Gastroesophageal sphincter (tissue), 4 donors: ENCODE data around the gene KIFC3. TPM values are rescaled to one million over a fixed set of nuclear protein-coding genes. Genes with fewer than 3 reads are reported as not detected.

Source experiments
- ATAC-seq: fragments of 150-250 bp; one replicate; pipeline ENCODE4 v1.9.1; 2016; ENCODE audit warnings: mild to moderate bottlenecking, moderate library complexity
- H3K27ac ChIP-seq, 4 donors: fragments of 200-600 bp; sonication (generic) in 3 of 4; 1 replicate in 3 of 4; 2 replicates in 1 of 4; pipeline ENCODE4 v1.5.1; 2016 to 2019
- H3K27me3 ChIP-seq: fragments of 200-600 bp; sonication (generic); one replicate; pipeline ENCODE4 v1.5.1; 2019
- H3K36me3 ChIP-seq, 2 donors: fragments of 200-600 bp; sonication (generic); one replicate each; pipeline ENCODE4 v1.5.1; 2019; ENCODE audit warnings: control low read depth in 1 of 2
- H3K4me1 ChIP-seq, 3 donors: fragments of 200-600 bp; sonication (generic); 1 replicate in 2 of 3; 2 replicates in 1 of 3; pipeline ENCODE4 v1.5.1; 2016 to 2019; ENCODE audit warnings: control low read depth in 2 of 3
- H3K4me3 ChIP-seq, 2 donors: fragments of 200-600 bp; sonication (generic); one replicate each; pipeline ENCODE4 v1.5.1; 2019; ENCODE audit warnings: mild to moderate bottlenecking in 1 of 2, moderate library complexity in 1 of 2
- H3K9me3 ChIP-seq, 3 donors: fragments of 200-600 bp; sonication (generic); one replicate each; pipeline ENCODE4 v1.5.1; 2017 to 2019; ENCODE audit warnings: control low read depth in 2 of 3
- EP300 ChIP-seq: sonication (generic); formaldehyde crosslinking; IDR thresholded peaks from one replicate; pipeline ENCODE4 v1.6.1; 2017; ENCODE audit warnings: antibody characterized with exemption, mild to moderate bottlenecking
- POLR2A ChIP-seq, 2 donors: fragments of 450-650 bp; IDR thresholded peaks; one replicate each; pipeline ENCODE4 v1.6.1; 2017; ENCODE audit warnings: antibody characterized with exemption in 2 of 2, mild to moderate bottlenecking in 2 of 2, moderate library complexity in 1 of 2
- POLR2AphosphoS5 ChIP-seq: sonication (generic); formaldehyde crosslinking; IDR thresholded peaks from one replicate; pipeline ENCODE4 v1.6.1; 2017; ENCODE audit warnings: antibody characterized with exemption
- WGBS, 2 donors: methylation state at CpG; one replicate each; pipeline ENCODE4 v1.1.5; 2018; ENCODE audit warnings: low coverage in 1 of 2; 5-methylcytosine and 5-hydroxymethylcytosine counted together
- total RNA-seq, 4 donors: library from RNA; depleted of rRNA; stranded (reverse); fragments of >200 nt; gene quantifications; one replicate each; pipeline ENCODE4 v1.1.0, GENCODE V29; 2016
- TF ChIP-seq, protein P1 (sequence below), 4 experiments: fragments of 200-600 bp in 2 of 4; fragments of 450-650 bp in 2 of 4; sonication (generic) in 1 of 4; IDR thresholded peaks; one replicate each; pipeline ENCODE4 v1.5.1; 2017 to 2019; ENCODE audit warnings: antibody characterized with exemption in 4 of 4, mild to moderate bottlenecking in 2 of 4, moderate library complexity in 2 of 4

KIFC3 gene
- total RNA-seq, 4 donors from 2014 or later: 17.4 to 78.4 (median 36.2) TPM

DNA sequence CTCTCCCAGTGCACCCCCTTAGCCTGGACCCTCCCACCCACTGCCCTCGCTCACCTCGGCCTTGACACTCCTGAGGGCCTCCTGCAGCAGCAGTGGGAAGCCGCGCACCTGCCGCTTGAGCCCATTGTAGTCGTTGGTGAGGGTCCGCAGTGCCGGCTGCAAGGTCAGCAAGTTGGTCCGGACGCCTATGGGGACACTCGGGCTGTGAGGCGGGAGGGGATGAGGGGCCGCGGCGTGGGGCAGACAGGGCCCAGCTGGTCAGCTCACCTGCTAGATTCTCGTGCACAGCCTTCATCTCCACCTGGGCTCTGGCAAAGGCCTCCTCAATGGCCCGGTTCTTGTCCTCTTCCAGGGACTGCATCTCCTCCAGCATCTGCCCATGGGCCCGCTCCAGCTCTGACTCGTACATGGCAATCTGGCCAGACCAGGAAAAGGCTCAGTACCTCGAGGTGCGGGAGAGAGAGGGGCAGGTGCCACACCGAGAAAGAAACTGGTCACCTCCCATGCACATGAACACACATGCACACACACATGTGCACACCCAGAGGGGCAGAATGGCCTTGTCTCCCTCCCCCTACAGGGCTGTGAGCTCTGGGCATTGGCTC is 32.6 kb downstream of the KIFC3 start:
- no peak for ATAC-seq
- no peaks in the 10 kb centered on the region for H3K27me3 ChIP-seq
- TF ChIP-seq POLR2A (IDR thresholded peaks at IDR 0.05) (no peak), POLR2AphosphoS5 (no peak), EP300 (no peak)
- TF ChIP-seq, protein P1, sequence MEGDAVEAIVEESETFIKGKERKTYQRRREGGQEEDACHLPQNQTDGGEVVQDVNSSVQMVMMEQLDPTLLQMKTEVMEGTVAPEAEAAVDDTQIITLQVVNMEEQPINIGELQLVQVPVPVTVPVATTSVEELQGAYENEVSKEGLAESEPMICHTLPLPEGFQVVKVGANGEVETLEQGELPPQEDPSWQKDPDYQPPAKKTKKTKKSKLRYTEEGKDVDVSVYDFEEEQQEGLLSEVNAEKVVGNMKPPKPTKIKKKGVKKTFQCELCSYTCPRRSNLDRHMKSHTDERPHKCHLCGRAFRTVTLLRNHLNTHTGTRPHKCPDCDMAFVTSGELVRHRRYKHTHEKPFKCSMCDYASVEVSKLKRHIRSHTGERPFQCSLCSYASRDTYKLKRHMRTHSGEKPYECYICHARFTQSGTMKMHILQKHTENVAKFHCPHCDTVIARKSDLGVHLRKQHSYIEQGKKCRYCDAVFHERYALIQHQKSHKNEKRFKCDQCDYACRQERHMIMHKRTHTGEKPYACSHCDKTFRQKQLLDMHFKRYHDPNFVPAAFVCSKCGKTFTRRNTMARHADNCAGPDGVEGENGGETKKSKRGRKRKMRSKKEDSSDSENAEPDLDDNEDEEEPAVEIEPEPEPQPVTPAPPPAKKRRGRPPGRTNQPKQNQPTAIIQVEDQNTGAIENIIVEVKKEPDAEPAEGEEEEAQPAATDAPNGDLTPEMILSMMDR (IDR thresholded peaks at IDR 0.05): no peak
- no peaks in the 10 kb centered on the region for H3K4me1 ChIP-seq
- no peak overlapping the region for H3K4me3 ChIP-seq
- H3K27ac ChIP-seq: no peak overlapping the region
- whole genome bisulfite sequencing, 2 donors: no CpG with 5 or more reads among the region's 22 CpGs
- H3K9me3 ChIP-seq: no peaks in the 10 kb centered on the region
- H3K36me3 ChIP-seq: peaks cover 0 to 75% of the 10 kb centered on the region in 2 donors

DNA sequence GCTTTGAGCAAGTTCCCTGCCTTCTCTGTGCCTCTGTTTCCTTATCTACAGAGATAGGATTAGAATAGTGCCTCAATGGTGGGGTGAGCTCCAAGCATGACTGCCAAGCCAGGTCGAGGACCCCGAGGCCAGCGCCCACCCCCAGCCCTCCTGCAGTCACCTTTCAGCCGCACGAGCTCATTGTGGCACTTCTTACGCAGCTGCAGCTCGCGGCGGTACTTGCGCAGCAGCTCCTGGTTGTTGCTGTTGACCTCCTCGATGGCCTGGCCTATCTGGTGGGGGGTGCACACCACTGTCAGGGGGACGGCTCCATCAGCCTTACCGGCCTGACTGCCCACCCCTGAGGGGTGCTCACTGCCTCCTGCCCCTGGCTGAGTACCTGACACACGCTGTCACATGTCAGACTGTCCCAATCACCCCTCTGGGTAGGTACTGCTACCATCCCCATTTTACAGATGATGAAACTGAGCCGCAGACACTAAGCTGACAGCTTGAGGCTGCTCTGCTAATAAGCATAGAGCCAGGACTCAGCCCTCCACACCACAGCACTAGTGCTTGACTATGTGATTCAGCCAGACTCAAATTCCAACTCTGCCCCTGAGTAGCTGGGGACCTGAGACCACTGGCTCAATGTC is 35.5 kb downstream of the KIFC3 start:
- H3K4me1 ChIP-seq: no peaks in the 10 kb centered on the region
- no peaks in the 10 kb centered on the region for H3K27me3 ChIP-seq
- no peaks in the 10 kb centered on the region for H3K9me3 ChIP-seq
- no peak for ATAC-seq
- TF ChIP-seq POLR2A (IDR thresholded peaks at IDR 0.05): no peak
- TF ChIP-seq EP300: no peak
- no peak overlapping the region for H3K27ac ChIP-seq
- no peak overlapping the region for H3K4me3 ChIP-seq
- H3K36me3 ChIP-seq: peaks cover 0 to 96% of the 10 kb centered on the region in 2 donors
- 73% methylated on average over 3 of the region's 15 CpGs; no CpG with 5 or more reads in 1 of the 2 donors for WGBS, 2 donors

DNA sequence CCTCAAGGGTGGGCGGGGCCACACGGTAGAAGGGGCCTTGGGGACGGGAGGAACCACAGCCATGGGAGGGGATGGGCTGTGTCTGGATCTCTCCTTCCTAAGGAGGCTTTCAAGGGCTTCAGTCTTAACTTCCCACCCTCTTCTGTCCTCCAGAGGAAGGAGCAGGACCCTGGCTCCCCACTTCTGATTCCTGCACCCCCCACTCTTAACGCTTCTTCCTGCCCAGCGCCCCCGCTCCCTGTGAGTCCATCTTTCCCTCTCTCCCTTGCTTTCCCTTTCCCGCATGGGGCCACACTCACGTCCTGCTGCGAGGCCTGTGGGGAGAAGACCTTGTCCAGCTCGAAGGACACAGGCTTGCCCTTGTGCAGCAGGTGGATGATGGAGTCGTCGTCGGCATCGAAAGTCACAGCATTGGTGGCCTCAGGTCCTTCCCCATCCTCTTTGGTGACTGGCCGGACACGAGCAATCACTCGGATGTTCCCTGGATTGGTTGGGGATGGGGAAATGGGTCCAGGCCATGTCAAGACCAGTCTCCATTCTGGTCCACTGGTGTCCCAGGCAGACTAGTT is 37.0 kb downstream of the KIFC3 start:
- ATAC-seq: no peak
- WGBS, 2 donors: 77 to 78% methylated on average over 5 to 6 of the region's 17 CpGs
- peaks cover 0 to 96% of the 10 kb centered on the region in 2 donors for H3K36me3 ChIP-seq
- H3K4me3 ChIP-seq: no peak overlapping the region
- no peaks in the 10 kb centered on the region for H3K9me3 ChIP-seq
- TF ChIP-seq POLR2AphosphoS5 (no peak), EP300 (no peak), POLR2A (IDR thresholded peaks at IDR 0.05) (no peak)
- TF ChIP-seq, protein P1 (IDR thresholded peaks at IDR 0.05): no peak
- H3K27me3 ChIP-seq: no peaks in the 10 kb centered on the region
- no peaks in the 10 kb centered on the region for H3K4me1 ChIP-seq
- no peak overlapping the region for H3K27ac ChIP-seq

DNA sequence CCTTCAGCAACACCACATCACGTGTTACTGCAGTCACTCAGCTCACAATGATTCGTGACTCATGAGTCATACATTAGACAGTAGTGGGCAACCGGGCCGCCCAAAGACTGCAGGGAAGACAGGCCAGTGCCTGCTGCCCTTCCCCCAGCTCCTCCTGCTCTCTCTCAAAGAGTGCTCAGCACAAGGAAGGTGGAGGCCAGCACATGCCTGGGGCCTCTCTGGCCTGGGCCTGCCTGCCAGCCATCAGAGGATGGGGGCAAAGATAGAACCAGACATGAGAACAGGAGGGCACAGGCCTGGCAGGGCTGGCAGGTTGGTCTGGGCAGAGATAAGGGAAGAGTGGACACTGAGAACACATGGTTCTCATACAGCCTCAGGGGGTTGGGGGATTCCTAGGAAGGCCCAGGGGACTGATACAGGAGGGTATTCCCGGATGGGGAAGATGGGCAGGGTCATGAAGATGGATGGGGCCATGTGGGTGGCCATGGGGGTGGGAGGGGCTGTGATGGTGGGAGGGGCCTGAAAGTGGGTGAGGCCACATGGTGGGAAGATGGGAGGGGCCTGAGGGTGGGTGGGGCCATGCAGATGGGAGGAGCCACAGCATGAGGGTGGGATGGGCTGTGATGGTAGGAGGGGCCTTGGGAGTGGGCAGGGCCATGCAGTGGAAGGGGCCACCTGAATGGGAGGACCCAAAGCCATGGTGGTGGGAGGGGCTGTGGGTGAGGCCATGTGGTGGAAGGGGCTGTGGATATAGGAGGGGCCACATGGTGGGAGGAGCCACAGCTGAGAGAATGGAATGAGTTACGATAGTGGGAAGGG is 37.7 kb downstream of the KIFC3 start:
- no peak for TF ChIP-seq EP300
- no peak for TF ChIP-seq POLR2AphosphoS5
- no peak for TF ChIP-seq POLR2A (IDR thresholded peaks at IDR 0.05)
- TF ChIP-seq, protein P1 (IDR thresholded peaks at IDR 0.05): no peak
- Histone ChIP-seq H3K27ac (no peak overlapping the region), H3K36me3 (peaks cover 0 to 96% of the 10 kb centered on the region in 2 donors), H3K9me3 (no peaks in the 10 kb centered on the region), H3K4me3 (no peak overlapping the region), H3K27me3 (no peaks in the 10 kb centered on the region), H3K4me1 (no peaks in the 10 kb centered on the region)
- ATAC-seq: no peak
- 43% methylated on average over 3 to 6 of the region's 6 CpGs for WGBS, 2 donors

DNA sequence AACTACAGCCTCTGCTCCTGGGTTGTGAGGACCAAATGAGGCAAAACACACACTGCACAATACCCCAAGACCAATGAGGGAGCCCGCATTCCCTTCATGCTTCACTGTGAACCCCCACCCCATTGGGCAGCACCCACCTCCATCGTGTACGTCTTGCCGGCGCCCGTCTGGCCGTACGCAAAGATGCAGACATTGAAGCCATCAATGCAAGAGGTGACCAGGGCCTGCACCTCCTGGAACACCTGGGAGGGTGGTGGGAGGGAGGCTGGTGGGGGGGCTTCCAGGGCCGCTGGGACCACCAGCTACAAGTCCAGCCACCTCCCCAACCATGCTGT is 38.3 kb downstream of the KIFC3 start:
- H3K4me3 ChIP-seq: no peak overlapping the region
- H3K27me3 ChIP-seq: no peaks in the 10 kb centered on the region
- H3K27ac ChIP-seq: no peak overlapping the region
- peaks cover 0 to 96% of the 10 kb centered on the region in 2 donors for H3K36me3 ChIP-seq
- no CpG with 5 or more reads among the region's 9 CpGs for WGBS, 2 donors
- H3K9me3 ChIP-seq: no peaks in the 10 kb centered on the region
- no peak for TF ChIP-seq POLR2A (IDR thresholded peaks at IDR 0.05)
- TF ChIP-seq, protein P1 (IDR thresholded peaks at IDR 0.05): no peak
- H3K4me1 ChIP-seq: no peaks in the 10 kb centered on the region
- ATAC-seq: no peak
